Activated CD4-positive, alpha-beta T cell treated with anti-CD3 and anti-CD28 coated beads, Interleukin-2, amount 50 U/mL, for 4 hours (primary cell): ENCODE results near the gene CXCL11.
A peak's percentile ranks its signal among the peaks of the same experiment; 100 is the strongest.
"Not testable (repeated sequence)": the region's sequence is repeated elsewhere in the genome, so short reads cannot be mapped to it uniquely, and the experiment has no call there.

ENCODE experiments used
- DNase-seq, 2 experiments: peaks; one replicate each; pipeline ENCODE4 v3.0.0-alpha.2; 2020

CXCL11 gene

GRCh38 chr4:76035799-76036380 lies at the start of gene CXCL11:
CXCL11 (minus strand) TSS chr4:76036070; CDS start chr4:76035987, 83 bp downstream.
- no peak for DNase-seq

GRCh38 chr4:76084542-76084941 lies 48.7 kb upstream of the CXCL11 start:
- DNase-seq = no peak

GRCh38 chr4:76083386-76083988 lies 47.6 kb upstream of the CXCL11 start:
- DNase-seq = no peak

- DNase-seq = no peak
Measured at GRCh38 chr4:76078033-76078613, 42.3 kb upstream of the CXCL11 start.

GRCh38 chr4:76074993-76075600 lies 39.2 kb upstream of the CXCL11 start:
- no peak for DNase-seq

- no peak for DNase-seq
Measured at GRCh38 chr4:76074468-76074867, 38.6 kb upstream of the CXCL11 start, which contains the start of gene ART3. ART3 (plus strand) TSS chr4:76074709; CDS start chr4:76075890, 1,181 bp downstream.

- DNase-seq = no peak
Measured at GRCh38 chr4:76072760-76073159, 36.9 kb upstream of the CXCL11 start.

- DNase-seq = peak; percentile 64 to 69
Measured at GRCh38 chr4:76067652-76068286, 31.9 kb upstream of the CXCL11 start.

GRCh38 chr4:76066546-76066945 lies 30.7 kb upstream of the CXCL11 start:
- DNase-seq = no peak

- DNase-seq = no peak
Measured at GRCh38 chr4:76061982-76062381, 26.1 kb upstream of the CXCL11 start.

GRCh38 chr4:76061421-76061820 lies 25.6 kb upstream of the CXCL11 start:
- DNase-seq = no peak

GRCh38 chr4:76060506-76060905 lies 24.6 kb upstream of the CXCL11 start:
- DNase-seq = no peak

GRCh38 chr4:76059750-76060149 lies 23.9 kb upstream of the CXCL11 start:
- DNase-seq = no peak

- DNase-seq = no peak
Measured at GRCh38 chr4:76058888-76059426, 23.1 kb upstream of the CXCL11 start.

GRCh38 chr4:76058302-76058701 lies 22.4 kb upstream of the CXCL11 start:
- DNase-seq = no peak

GRCh38 chr4:76055421-76055820 lies 19.6 kb upstream of the CXCL11 start:
- no peak for DNase-seq

- no peak for DNase-seq
Measured at GRCh38 chr4:76055016-76055415, 19.1 kb upstream of the CXCL11 start.

- DNase-seq = no peak
Measured at GRCh38 chr4:76053730-76054129, 17.9 kb upstream of the CXCL11 start.

GRCh38 chr4:76050560-76051050 lies 14.7 kb upstream of the CXCL11 start:
- DNase-seq = not testable (repeated sequence)

GRCh38 chr4:76049860-76050416 lies 14.1 kb upstream of the CXCL11 start:
- DNase-seq = not testable (repeated sequence)

- not testable (repeated sequence) for DNase-seq
Measured at GRCh38 chr4:76044686-76045085, 8.8 kb upstream of the CXCL11 start.

GRCh38 chr4:76043306-76043705 lies 7.4 kb upstream of the CXCL11 start:
- DNase-seq = not testable (repeated sequence)
